GM11168 (cell line): ENCODE data around the gene CIP2A.
"Not testable (repeated sequence)": the region's sequence is repeated elsewhere in the genome, so short reads cannot be mapped to it uniquely, and the experiment has no call there.

Experiments
- in situ Hi-C: fragments of 300-500 bp; cut with MboI; formaldehyde crosslinking; loops from one replicate; pipeline ENCODE4 v1.12.0; 2022; ENCODE audit warnings: low sequenced_read_pairs; ENCODE audit not compliant: unreplicated experiment

The CIP2A gene

GRCh38 chr3:108589081-108589997, at the start of gene CIP2A, which contains the start of gene DZIP3:
Gene CIP2A, minus strand, starts transcription at chr3:108589438. Its CDS starts 63 bp downstream, at chr3:108589375.
Gene DZIP3, plus strand, starts transcription at chr3:108589722. Its CDS starts 15,685 bp downstream, at chr3:108605407.
- in situ Hi-C loops = no loop called here

GRCh38 chr3:108629974-108630373, 40.7 kb upstream of the CIP2A start:
- in situ Hi-C loops = no loop called here

- in situ Hi-C loops = no loop called here
Observed at GRCh38 chr3:108623504-108623903, 34.3 kb upstream of the CIP2A start.

- in situ Hi-C loops = no loop called here
Observed at GRCh38 chr3:108620250-108620649, 31.0 kb upstream of the CIP2A start.

- in situ Hi-C loops = not testable (repeated sequence)
Observed at GRCh38 chr3:108616090-108616489, 26.9 kb upstream of the CIP2A start.

- in situ Hi-C loops = no loop called here
Observed at GRCh38 chr3:108610651-108611050, 21.4 kb upstream of the CIP2A start.

- in situ Hi-C loops = no loop called here
Observed at GRCh38 chr3:108608750-108609149, 19.5 kb upstream of the CIP2A start.

GRCh38 chr3:108605491-108605890, 16.3 kb upstream of the CIP2A start:
- in situ Hi-C loops = no loop called here

- in situ Hi-C loops = no loop called here
Observed at GRCh38 chr3:108605028-108605427, 15.8 kb upstream of the CIP2A start.

- in situ Hi-C loops = no loop called here
Observed at GRCh38 chr3:108603691-108604090, 14.5 kb upstream of the CIP2A start.

GRCh38 chr3:108602935-108603294, 13.7 kb upstream of the CIP2A start:
- in situ Hi-C loops = no loop called here

GRCh38 chr3:108602249-108602934, 13.2 kb upstream of the CIP2A start:
- in situ Hi-C loops = no loop called here

- in situ Hi-C loops = no loop called here
Observed at GRCh38 chr3:108599677-108600409, 10.6 kb upstream of the CIP2A start.

- in situ Hi-C loops = no loop called here
Observed at GRCh38 chr3:108598375-108598774, 9.1 kb upstream of the CIP2A start.

GRCh38 chr3:108595321-108595720, 6.1 kb upstream of the CIP2A start:
- in situ Hi-C loops = no loop called here

GRCh38 chr3:108590460-108590859, 1.2 kb upstream of the CIP2A start:
- in situ Hi-C loops = no loop called here

- in situ Hi-C loops = no loop called here
Observed at GRCh38 chr3:108589998-108590323, 723 bp upstream of the CIP2A start.

GRCh38 chr3:108588601-108589000, 637 bp downstream of the CIP2A start:
- in situ Hi-C loops = no loop called here

- in situ Hi-C loops = no loop called here
Observed at GRCh38 chr3:108578064-108578463, 11.2 kb downstream of the CIP2A start.

GRCh38 chr3:108569336-108569735, 19.9 kb downstream of the CIP2A start:
- in situ Hi-C loops = no loop called here

GRCh38 chr3:108566599-108566998, 22.6 kb downstream of the CIP2A start:
- in situ Hi-C loops = no loop called here
